Upper lobe of left lung (tissue), 6 donors: ENCODE results near the gene ADAM12. TPM values are rescaled to one million over a fixed set of nuclear protein-coding genes. Genes with fewer than 3 reads are reported as not detected.

Source experiments
- ATAC-seq, 2 donors: fragments of 200-7000 bp; cut with Tn5 transposase; one replicate each; pipeline ENCODE4 v1.9.1; 2022; ENCODE audit warnings: mild to moderate bottlenecking in 2 of 2, moderate library complexity in 2 of 2; ENCODE audit not compliant: low FRiP score in 2 of 2
- DNase-seq, 2 donors: peaks; one replicate each; pipeline ENCODE4 v3.0.0-alpha.2; 2019 to 2020
- H3K27ac ChIP-seq, 4 donors: fragments of 200-600 bp; sonication (generic); one replicate each; pipeline ENCODE4 v1.5.1; 2016 to 2019
- H3K27me3 ChIP-seq, 4 donors: fragments of 200-600 bp; sonication (generic); one replicate each; pipeline ENCODE4 v1.5.1; 2017 to 2019
- H3K36me3 ChIP-seq, 4 donors: fragments of 200-600 bp; sonication (generic); one replicate each; pipeline ENCODE4 v1.5.1; 2016 to 2019
- H3K4me1 ChIP-seq, 4 donors: fragments of 200-600 bp; sonication (generic); one replicate each; pipeline ENCODE4 v1.5.1; 2018 to 2019
- H3K4me3 ChIP-seq, 4 donors: fragments of 200-600 bp; sonication (generic); one replicate each; pipeline ENCODE4 v1.5.1; 2017 to 2019; ENCODE audit warnings: mild to moderate bottlenecking in 2 of 4, moderate library complexity in 1 of 4
- H3K9me3 ChIP-seq, 4 donors: fragments of 200-600 bp; sonication (generic); one replicate each; pipeline ENCODE4 v1.5.1; 2018 to 2019
- CTCF ChIP-seq, 6 experiments: fragments of 450-650 bp in 4 of 6; fragments of 200-600 bp in 2 of 6; sonication (generic) in 2 of 6; IDR thresholded peaks; one replicate each; pipeline ENCODE4 v1.5.1; 2016 to 2019; ENCODE audit warnings: antibody characterized with exemption in 6 of 6
- EP300 ChIP-seq, 4 donors: sonication (generic); formaldehyde crosslinking; IDR thresholded peaks; one replicate each; pipeline ENCODE4 v1.5.1; 2017; ENCODE audit warnings: antibody characterized with exemption in 4 of 4, control low read depth in 2 of 4
- POLR2A ChIP-seq, 4 donors: fragments of 450-650 bp; IDR thresholded peaks; one replicate each; pipeline ENCODE4 v1.5.1; 2016 to 2017; ENCODE audit warnings: antibody characterized with exemption in 4 of 4, mild to moderate bottlenecking in 2 of 4
- POLR2AphosphoS5 ChIP-seq, 2 donors: sonication (generic); formaldehyde crosslinking; IDR thresholded peaks; one replicate each; pipeline ENCODE4 v1.5.1; 2017; ENCODE audit warnings: antibody characterized with exemption in 2 of 2
- WGBS, 2 donors: methylation state at CpG; one replicate each; pipeline ENCODE4 v1.1.5; 2017 to 2018; 5-methylcytosine and 5-hydroxymethylcytosine counted together
- total RNA-seq, 6 donors: library from RNA; depleted of rRNA in 4 of 6; stranded (reverse); fragments of >200 nt in 4 of 6; gene quantifications; one replicate each; pipeline versions ENCODE4 v1.1.0 to v1.2.1, GENCODE V29; 2016 to 2021
- donor health status: DM: no; HTN: no; CAD: no; lungs with moderate emphysema.
- donor health status: DM: no; HTN: yes; CAD: no; lungs with severe emphysema.

ADAM12 gene
- total RNA-seq, 6 donors from 2014 or later, result 0.44 to 3.7 (median 0.82) TPM

DNA sequence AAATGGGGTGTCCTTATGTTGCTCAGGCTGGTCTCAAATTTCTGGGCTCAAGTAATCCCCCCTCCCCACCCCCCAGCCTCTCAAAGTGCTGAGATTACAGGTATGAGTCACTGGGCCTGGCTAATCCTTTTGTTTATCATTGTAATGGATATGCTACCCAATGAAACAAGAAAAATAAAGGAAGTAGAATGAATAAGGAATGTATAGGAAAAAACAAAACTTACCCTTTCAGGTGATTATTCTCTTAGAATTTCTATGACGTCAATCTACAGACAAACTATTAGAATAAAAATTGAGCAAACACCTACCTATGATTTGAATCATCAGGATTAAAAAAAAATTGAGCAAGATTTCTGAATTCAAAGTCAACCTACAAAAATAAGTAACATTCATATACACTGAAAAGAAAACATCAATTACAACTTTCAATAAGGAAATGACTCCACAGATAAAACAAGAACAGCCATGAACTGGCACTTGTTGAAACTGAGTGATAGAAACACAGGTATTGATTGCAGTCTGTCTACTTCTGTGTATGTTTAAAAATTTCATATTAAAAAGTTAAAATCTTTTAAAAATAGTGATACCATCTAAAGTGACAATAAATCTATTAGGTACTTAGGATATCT is 12.2 kb downstream of the ADAM12 start:
- Histone ChIP-seq H3K27me3 (no peaks in the 10 kb centered on the region), H3K4me1 (no peaks in the 10 kb centered on the region), H3K4me3 (no peak overlapping the region), H3K9me3 (no peaks in the 10 kb centered on the region), H3K36me3 (no peaks in the 10 kb centered on the region), H3K27ac (no peak overlapping the region)
- 76 to 83% methylated on average over 1 of the region's 1 CpG for WGBS, 2 donors
- ATAC-seq, result no peak
- TF ChIP-seq EP300 (IDR thresholded peaks at IDR 0.05) (no peak), CTCF (IDR thresholded peaks at IDR 0.05) (no peak), POLR2AphosphoS5 (IDR thresholded peaks at IDR 0.05) (no peak), POLR2A (IDR thresholded peaks at IDR 0.05) (no peak)
- no peak for DNase-seq

DNA sequence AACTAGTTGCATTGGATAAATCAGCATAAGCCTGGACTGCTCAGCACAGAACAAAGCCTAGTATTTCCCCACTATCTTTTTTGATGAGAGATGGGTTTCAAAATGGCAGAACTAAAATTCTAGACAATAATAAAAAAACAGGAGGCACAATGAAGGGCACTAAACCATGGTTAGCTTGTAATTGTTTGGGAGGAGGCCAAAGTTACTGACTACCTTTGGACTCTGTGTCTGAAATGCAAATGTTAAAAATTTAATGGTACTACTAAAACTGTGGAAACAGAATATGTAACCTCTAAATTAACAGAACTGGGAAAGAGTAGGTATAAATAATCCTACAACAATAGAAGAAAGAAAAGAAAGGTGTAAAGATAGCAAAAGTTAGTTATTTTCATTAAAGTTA is 13.0 kb downstream of the ADAM12 start:
- no peak for TF ChIP-seq CTCF (IDR thresholded peaks at IDR 0.05)
- no peak for TF ChIP-seq EP300 (IDR thresholded peaks at IDR 0.05)
- TF ChIP-seq POLR2AphosphoS5 (IDR thresholded peaks at IDR 0.05), result no peak
- no peak for TF ChIP-seq POLR2A (IDR thresholded peaks at IDR 0.05)
- DNase-seq (no peak), ATAC-seq (no peak)

DNA sequence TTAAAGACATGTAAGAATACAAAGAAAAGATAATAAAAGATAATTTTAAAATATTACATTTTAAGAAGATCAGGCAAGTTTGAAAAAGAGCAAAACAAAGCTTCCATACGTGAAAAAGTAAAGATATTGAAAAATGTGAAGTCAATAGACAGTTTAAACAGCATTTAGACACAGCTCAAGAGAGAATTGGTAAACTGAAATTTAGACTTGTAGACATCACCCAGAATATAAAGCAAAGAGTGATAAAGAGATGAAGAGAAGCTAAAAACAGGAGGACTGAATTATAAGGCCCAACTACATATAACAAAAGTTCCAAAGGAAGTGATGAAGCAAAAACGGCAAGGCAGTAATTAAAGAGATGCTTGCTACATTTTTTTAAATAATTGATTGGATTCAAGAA is 13.8 kb downstream of the ADAM12 start:
- Histone ChIP-seq H3K4me1 (no peaks in the 10 kb centered on the region), H3K4me3 (no peak overlapping the region), H3K27ac (no peak overlapping the region), H3K27me3 (no peaks in the 10 kb centered on the region), H3K36me3 (no peaks in the 10 kb centered on the region), H3K9me3 (no peaks in the 10 kb centered on the region)
- no peak for DNase-seq
- ATAC-seq, result no peak
- TF ChIP-seq POLR2A (IDR thresholded peaks at IDR 0.05) (no peak), POLR2AphosphoS5 (IDR thresholded peaks at IDR 0.05) (no peak), CTCF (IDR thresholded peaks at IDR 0.05) (no peak), EP300 (IDR thresholded peaks at IDR 0.05) (no peak)
- 86% methylated on average over 2 of the region's 2 CpGs for WGBS, 2 donors

More for the DNA sequence above, 13.0 kb downstream of the ADAM12 start:
- H3K4me3 ChIP-seq, result no peak overlapping the region
- H3K36me3 ChIP-seq, result no peaks in the 10 kb centered on the region
- no peaks in the 10 kb centered on the region for H3K27me3 ChIP-seq
- H3K4me1 ChIP-seq, result no peaks in the 10 kb centered on the region
- H3K27ac ChIP-seq, result no peak overlapping the region
- no peaks in the 10 kb centered on the region for H3K9me3 ChIP-seq

DNA sequence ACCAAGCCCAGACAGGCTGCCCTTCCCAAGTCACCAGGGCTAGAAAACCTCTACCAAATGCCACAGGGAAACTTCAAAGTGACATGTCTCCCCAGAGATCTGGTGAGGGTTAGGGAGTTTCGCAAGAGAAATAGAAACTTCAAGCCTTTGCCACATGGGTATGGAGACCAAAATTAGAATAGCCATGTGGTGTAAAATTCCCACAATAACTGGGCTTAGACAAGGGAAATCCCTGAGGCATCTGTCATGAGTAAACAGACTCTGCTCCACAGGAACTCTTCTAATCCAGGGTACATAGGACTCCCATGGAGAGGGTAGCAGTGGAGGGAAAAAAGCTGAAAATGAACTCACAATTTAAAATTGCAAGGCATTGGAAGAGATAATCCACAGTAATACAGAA is 14.3 kb downstream of the ADAM12 start:
- Histone ChIP-seq H3K36me3 (no peaks in the 10 kb centered on the region), H3K27ac (no peak overlapping the region), H3K4me1 (no peaks in the 10 kb centered on the region), H3K27me3 (no peaks in the 10 kb centered on the region), H3K9me3 (no peaks in the 10 kb centered on the region), H3K4me3 (no peak overlapping the region)
- 67 to 88% methylated on average over 1 of the region's 1 CpG for WGBS, 2 donors
- TF ChIP-seq POLR2A (IDR thresholded peaks at IDR 0.05) (no peak), CTCF (IDR thresholded peaks at IDR 0.05) (no peak), EP300 (IDR thresholded peaks at IDR 0.05) (no peak), POLR2AphosphoS5 (IDR thresholded peaks at IDR 0.05) (no peak)
- no peak for DNase-seq
- ATAC-seq, result no peak

DNA sequence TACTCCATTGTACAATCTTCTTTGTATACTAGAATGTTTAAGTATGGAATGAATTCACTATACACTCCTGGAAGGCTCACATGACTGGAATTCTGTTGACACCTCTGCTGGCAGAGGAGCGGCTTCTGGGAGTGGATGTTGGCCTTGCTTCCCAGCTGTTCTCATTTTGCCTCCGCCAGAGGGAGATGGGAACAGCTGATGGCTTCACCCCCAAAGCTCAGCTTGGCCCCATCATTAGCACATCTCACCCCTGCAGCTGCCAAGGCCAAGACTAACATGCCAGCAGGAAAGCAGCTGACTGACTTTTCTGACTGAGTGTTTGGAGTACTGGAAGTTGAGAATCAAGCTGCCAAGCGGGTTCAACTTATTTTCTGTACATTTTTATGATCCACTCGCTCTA is 15.1 kb downstream of the ADAM12 start:
- peak in 1 of 6 experiments; percentile 7 for TF ChIP-seq CTCF (IDR thresholded peaks at IDR 0.05)
- no peak for TF ChIP-seq EP300 (IDR thresholded peaks at IDR 0.05)
- peak in 1 of 2 donors; percentile 48 for TF ChIP-seq POLR2AphosphoS5 (IDR thresholded peaks at IDR 0.05)
- no peak for TF ChIP-seq POLR2A (IDR thresholded peaks at IDR 0.05)
- ATAC-seq (no peak), DNase-seq (no peak)
- no peak overlapping the region for H3K27ac ChIP-seq
- no peaks in the 10 kb centered on the region for H3K27me3 ChIP-seq
- no peaks in the 10 kb centered on the region for H3K36me3 ChIP-seq
- no peaks in the 10 kb centered on the region for H3K4me1 ChIP-seq
- no peak overlapping the region for H3K4me3 ChIP-seq
- H3K9me3 ChIP-seq, result no peaks in the 10 kb centered on the region
- 66 to 70% methylated on average over 4 of the region's 4 CpGs for WGBS, 2 donors
